Gastrocnemius medialis (tissue), 4 donors: ENCODE measurements around the gene EEFSEC. TPM values are rescaled to one million over a fixed set of nuclear protein-coding genes. Genes with fewer than 3 reads are reported as not detected.

Experiments
- ATAC-seq, 2 donors: fragments of 150-250 bp; one replicate each; pipeline ENCODE4 v1.9.1; 2016
- DNase-seq, 2 donors: peaks; one replicate each; pipeline ENCODE4 v3.0.0-alpha.2; 2019
- H3K27ac ChIP-seq, 4 donors: fragments of 200-600 bp; sonication (generic); 1 replicate in 1 of 4; 2 replicates in 3 of 4; pipeline ENCODE4 v1.5.1; 2016 to 2018; ENCODE audit warnings: mild to moderate bottlenecking in 2 of 4, moderate library complexity in 1 of 4
- H3K27me3 ChIP-seq, 3 donors: fragments of 200-600 bp; sonication (generic) in 2 of 3; 1 replicate in 1 of 3; 2 replicates in 2 of 3; pipeline versions ENCODE4 v1.5.1 to v1.6.0; 2016 to 2019; ENCODE audit warnings: mild to moderate bottlenecking in 1 of 3, moderate library complexity in 1 of 3
- H3K36me3 ChIP-seq, 2 donors: fragments of 200-600 bp; sonication (generic) in 1 of 2; one replicate each; pipeline ENCODE4 v1.5.1; 2017 to 2018
- H3K4me1 ChIP-seq, 2 donors: fragments of 200-600 bp; sonication (generic) in 1 of 2; one replicate each; pipeline ENCODE4 v1.5.1; 2016 to 2017; ENCODE audit warnings: mild to moderate bottlenecking in 2 of 2
- H3K4me3 ChIP-seq, 4 donors: fragments of 200-600 bp; sonication (generic) in 3 of 4; 1 replicate in 1 of 4; 2 replicates in 3 of 4; pipeline ENCODE4 v1.5.1; 2016 to 2019; ENCODE audit warnings: mild to moderate bottlenecking in 2 of 4
- H3K9me3 ChIP-seq, 3 donors: fragments of 200-600 bp; sonication (generic) in 2 of 3; 1 replicate in 1 of 3; 2 replicates in 2 of 3; pipeline ENCODE4 v1.5.1; 2016 to 2019
- POLR2A ChIP-seq, 2 donors: fragments of 450-650 bp; IDR thresholded peaks; one replicate each; pipeline ENCODE4 v1.6.1; 2017; ENCODE audit warnings: antibody characterized with exemption in 2 of 2, mild to moderate bottlenecking in 2 of 2, moderate library complexity in 2 of 2
- in situ Hi-C, 4 donors: fragments of 200-750 bp; cut with MboI; loops; one replicate each; pipeline versions ENCODE4 v1.15.0 to v1.8.0; 2017; ENCODE audit warnings: low sequenced_read_pairs in 4 of 4
- intact Hi-C: fragments of 100-400 bp; cut with DNase I; formaldehyde crosslinking; loops from one replicate; pipeline ENCODE4 v1.15.1; 2023; ENCODE audit warnings: low total_unique reads
- total RNA-seq, 4 donors: library from RNA; depleted of rRNA; stranded (reverse); fragments of >200 nt; gene quantifications; one replicate each; pipeline versions ENCODE4 v1.1.0 to v1.2.3, GENCODE V29; 2016
- TF ChIP-seq, protein P1 (sequence below), 5 experiments: fragments of 450-650 bp in 3 of 5; fragments of 200-600 bp in 2 of 5; sonication (generic) in 2 of 5; IDR thresholded peaks in 4 of 5; conservative IDR thresholded peaks in 1 of 5; 1 replicate in 4 of 5; 2 replicates in 1 of 5; pipeline ENCODE4 v1.5.1; 2016 to 2019; ENCODE audit warnings: antibody characterized with exemption in 5 of 5, mild to moderate bottlenecking in 3 of 5, moderate library complexity in 3 of 5

EEFSEC gene
- total RNA-seq, 4 donors from 2014 or later, result 21.0 to 29.4 (median 23.4) TPM

DNA sequence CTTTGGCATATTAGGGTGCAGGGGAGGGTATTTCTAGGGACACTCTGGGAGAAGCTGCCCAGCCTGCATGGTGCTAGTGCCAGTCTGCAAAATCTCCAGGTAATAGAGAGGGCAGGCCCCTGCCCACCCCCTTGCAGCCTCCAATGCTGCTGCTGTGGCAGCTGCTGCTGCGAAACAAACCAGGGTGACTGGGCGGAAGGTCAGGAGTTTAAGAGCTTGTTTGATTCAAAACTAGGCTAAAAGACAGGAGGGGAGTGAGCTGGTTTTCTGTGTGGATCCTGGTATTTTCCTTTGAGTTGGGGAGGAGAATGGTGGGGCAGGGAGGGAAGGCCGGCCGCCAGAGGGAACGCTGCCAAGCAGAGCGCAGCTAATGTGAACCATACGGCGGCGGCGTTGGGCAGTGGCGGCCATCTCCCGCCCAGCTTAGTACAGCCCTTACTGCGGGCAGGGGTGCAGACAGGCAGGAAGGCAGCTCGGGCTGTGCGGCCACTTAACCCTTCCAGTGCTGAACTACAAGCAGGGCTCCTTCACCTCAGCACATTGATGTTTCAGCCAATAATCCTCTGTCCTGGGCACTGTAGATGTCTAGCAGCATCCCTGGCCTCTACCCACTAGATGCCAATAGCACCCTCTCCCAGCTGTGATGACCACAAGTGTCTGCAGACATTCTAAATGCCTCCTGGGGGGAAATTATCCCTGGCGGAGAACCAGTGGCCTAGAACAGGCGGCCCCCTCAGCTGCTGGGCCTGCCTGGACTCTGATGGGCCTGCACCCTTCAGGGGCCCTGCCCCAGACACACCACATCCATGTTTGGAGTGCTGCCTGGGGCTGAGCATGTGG, 125.7 kb downstream of the EEFSEC start:
- Histone ChIP-seq H3K27me3 (no peaks in the 10 kb centered on the region), H3K4me1 (peaks cover 9 to 17% of the 10 kb centered on the region in 2 donors), H3K9me3 (no peaks in the 10 kb centered on the region), H3K4me3 (no peak overlapping the region), H3K36me3 (no peaks in the 10 kb centered on the region), H3K27ac (no peak overlapping the region)
- TF ChIP-seq, protein P1, sequence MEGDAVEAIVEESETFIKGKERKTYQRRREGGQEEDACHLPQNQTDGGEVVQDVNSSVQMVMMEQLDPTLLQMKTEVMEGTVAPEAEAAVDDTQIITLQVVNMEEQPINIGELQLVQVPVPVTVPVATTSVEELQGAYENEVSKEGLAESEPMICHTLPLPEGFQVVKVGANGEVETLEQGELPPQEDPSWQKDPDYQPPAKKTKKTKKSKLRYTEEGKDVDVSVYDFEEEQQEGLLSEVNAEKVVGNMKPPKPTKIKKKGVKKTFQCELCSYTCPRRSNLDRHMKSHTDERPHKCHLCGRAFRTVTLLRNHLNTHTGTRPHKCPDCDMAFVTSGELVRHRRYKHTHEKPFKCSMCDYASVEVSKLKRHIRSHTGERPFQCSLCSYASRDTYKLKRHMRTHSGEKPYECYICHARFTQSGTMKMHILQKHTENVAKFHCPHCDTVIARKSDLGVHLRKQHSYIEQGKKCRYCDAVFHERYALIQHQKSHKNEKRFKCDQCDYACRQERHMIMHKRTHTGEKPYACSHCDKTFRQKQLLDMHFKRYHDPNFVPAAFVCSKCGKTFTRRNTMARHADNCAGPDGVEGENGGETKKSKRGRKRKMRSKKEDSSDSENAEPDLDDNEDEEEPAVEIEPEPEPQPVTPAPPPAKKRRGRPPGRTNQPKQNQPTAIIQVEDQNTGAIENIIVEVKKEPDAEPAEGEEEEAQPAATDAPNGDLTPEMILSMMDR (IDR thresholded peaks at IDR 0.05 in 4 of 5, conservative IDR thresholded peaks at IDR 0.05 in 1 of 5), result no peak
- TF ChIP-seq POLR2A (IDR thresholded peaks at IDR 0.05), result no peak
- no peak for DNase-seq
- intact Hi-C loops, result no loop called here
- no peak for ATAC-seq
- in situ Hi-C loops, result no loop called here

DNA sequence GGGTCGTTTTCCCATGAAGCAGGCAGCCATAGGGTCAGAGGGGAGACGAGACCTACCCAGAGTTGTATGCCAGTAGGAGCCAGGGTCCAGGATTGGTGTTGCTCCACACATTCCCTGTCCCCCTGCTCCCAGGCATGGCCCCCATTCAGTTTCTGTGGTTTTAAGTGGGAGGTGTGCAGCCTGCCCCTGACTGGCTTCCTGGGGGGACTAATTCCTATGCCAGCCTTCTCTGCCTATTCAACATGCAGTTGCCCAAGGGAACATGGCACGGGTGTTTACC, 126.3 kb downstream of the EEFSEC start:
- Histone ChIP-seq H3K27me3 (no peaks in the 10 kb centered on the region), H3K27ac (no peak overlapping the region), H3K36me3 (no peaks in the 10 kb centered on the region), H3K9me3 (no peaks in the 10 kb centered on the region), H3K4me1 (peaks cover 9 to 17% of the 10 kb centered on the region in 2 donors), H3K4me3 (no peak overlapping the region)
- intact Hi-C loops (no loop called here), in situ Hi-C loops (no loop called here)
- DNase-seq (no peak), ATAC-seq (no peak)
- no peak for TF ChIP-seq POLR2A (IDR thresholded peaks at IDR 0.05)
- TF ChIP-seq, protein P1 (IDR thresholded peaks at IDR 0.05 in 4 of 5, conservative IDR thresholded peaks at IDR 0.05 in 1 of 5), result no peak

DNA sequence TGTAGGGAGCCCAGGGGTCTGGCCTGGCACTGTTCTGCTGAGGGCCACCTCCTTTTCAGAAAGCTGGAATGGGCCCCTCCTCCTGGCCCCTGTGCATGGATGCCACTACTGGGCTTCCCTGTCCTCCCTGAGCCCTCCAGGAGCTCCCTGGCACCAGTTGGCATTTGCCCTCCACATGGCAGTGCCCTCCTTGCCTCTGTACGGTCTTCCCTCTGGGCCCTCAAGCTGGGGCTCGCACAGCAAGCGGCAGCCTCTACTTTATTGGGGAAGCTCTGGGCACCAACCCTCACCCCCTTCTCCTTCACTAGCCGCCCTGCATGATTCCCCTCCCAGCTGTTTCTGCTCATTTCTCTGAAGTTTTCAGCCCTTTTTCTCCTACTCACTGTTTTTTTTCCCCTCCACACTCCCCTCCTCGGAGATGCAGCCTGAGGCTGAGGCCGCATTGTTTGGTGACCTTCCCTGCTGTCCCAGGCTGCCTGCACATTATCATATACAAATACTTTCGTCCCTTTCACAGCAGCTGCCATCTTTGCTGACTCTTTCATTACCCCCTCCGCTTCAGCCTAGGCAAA, 127.3 kb downstream of the EEFSEC start:
- Histone ChIP-seq H3K4me3 (no peak overlapping the region), H3K9me3 (no peaks in the 10 kb centered on the region), H3K36me3 (no peaks in the 10 kb centered on the region), H3K27ac (no peak overlapping the region), H3K27me3 (no peaks in the 10 kb centered on the region), H3K4me1 (peaks cover 9 to 17% of the 10 kb centered on the region in 2 donors)
- DNase-seq (no peak), ATAC-seq (no peak)
- in situ Hi-C loops (no loop called here), intact Hi-C loops (no loop called here)
- TF ChIP-seq, protein P1 (IDR thresholded peaks at IDR 0.05 in 4 of 5, conservative IDR thresholded peaks at IDR 0.05 in 1 of 5), result no peak
- TF ChIP-seq POLR2A (IDR thresholded peaks at IDR 0.05), result no peak

DNA sequence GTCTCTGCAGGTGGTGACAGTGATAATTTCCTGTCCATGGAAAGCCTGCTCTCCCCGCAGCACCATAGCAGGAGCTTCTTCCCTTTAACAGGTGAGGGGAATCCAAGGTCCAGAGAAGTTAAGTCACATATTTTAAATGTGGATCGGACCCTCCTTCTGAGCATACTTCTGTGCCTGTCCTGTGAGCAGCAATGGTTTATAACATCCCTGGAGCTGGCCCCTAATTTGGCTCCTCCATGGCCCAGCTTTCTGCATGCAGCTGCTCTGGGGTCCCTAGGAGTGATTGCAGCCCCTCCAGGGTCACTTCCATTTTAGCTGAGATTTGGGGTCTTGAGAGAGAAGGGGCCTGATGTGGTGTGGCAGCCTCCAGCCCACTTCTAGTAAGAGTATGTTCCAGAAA, 127.8 kb downstream of the EEFSEC start:
- ATAC-seq (no peak), DNase-seq (no peak)
- intact Hi-C loops (no loop called here), in situ Hi-C loops (no loop called here)
- Histone ChIP-seq H3K4me1 (peaks cover 9 to 17% of the 10 kb centered on the region in 2 donors), H3K4me3 (no peak overlapping the region), H3K27me3 (no peaks in the 10 kb centered on the region), H3K27ac (no peak overlapping the region), H3K9me3 (no peaks in the 10 kb centered on the region), H3K36me3 (no peaks in the 10 kb centered on the region)
- TF ChIP-seq POLR2A (IDR thresholded peaks at IDR 0.05), result no peak
- TF ChIP-seq, protein P1 (IDR thresholded peaks at IDR 0.05 in 4 of 5, conservative IDR thresholded peaks at IDR 0.05 in 1 of 5), result no peak
